Measurements from ENCODE around the gene SLC27A3.
A peak's percentile ranks its signal among the peaks of the same experiment; 100 is the strongest.

SLC27A3 gene

DNA sequence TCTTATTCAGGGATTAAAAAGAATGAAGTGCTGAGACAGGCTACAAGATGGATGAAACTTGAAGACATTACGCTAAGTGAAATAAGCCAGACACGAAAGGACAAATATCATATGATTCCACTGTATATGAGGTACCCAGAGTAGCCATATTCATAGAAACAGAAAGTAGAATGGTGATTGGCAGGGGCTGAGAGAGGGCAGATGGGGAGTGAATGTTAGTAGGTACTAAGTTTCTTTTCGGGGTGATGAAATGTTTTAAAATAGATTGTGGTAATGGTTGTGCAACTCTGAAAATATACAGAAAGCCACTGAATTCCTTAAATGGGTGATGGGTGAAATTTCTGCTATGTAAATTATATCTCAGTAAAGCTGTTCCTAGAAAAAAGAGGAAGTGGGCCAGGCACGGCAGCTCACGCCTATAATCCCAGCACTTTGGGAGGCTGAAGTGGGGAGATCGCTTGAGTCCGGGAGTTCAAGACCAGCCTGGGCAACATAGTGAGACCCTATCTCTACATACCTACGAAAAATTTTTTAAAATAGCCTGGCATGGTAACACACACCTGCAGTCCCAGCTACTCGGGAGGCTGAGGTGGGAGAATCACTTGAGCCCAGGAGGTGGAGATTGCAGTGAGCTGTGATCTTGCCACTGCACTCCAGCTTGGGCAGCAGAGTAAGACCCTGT is 15.9 kb downstream of the SLC27A3 start:
- peak; percentile 51 for DNase-seq (ENCODE audit: low read depth)
- H3K4me3 ChIP-seq (ENCODE audit: low read depth, low read length), result no peak overlapping the region
- in situ Hi-C loops (cut with HindIII; ENCODE audit: low sequenced_read_pairs), result no loop called here
- TF ChIP-seq, protein P1, sequence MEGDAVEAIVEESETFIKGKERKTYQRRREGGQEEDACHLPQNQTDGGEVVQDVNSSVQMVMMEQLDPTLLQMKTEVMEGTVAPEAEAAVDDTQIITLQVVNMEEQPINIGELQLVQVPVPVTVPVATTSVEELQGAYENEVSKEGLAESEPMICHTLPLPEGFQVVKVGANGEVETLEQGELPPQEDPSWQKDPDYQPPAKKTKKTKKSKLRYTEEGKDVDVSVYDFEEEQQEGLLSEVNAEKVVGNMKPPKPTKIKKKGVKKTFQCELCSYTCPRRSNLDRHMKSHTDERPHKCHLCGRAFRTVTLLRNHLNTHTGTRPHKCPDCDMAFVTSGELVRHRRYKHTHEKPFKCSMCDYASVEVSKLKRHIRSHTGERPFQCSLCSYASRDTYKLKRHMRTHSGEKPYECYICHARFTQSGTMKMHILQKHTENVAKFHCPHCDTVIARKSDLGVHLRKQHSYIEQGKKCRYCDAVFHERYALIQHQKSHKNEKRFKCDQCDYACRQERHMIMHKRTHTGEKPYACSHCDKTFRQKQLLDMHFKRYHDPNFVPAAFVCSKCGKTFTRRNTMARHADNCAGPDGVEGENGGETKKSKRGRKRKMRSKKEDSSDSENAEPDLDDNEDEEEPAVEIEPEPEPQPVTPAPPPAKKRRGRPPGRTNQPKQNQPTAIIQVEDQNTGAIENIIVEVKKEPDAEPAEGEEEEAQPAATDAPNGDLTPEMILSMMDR (IDR thresholded peaks at IDR 0.05; ENCODE audit: low read depth, low read length, missing control alignments), result no peak

DNA sequence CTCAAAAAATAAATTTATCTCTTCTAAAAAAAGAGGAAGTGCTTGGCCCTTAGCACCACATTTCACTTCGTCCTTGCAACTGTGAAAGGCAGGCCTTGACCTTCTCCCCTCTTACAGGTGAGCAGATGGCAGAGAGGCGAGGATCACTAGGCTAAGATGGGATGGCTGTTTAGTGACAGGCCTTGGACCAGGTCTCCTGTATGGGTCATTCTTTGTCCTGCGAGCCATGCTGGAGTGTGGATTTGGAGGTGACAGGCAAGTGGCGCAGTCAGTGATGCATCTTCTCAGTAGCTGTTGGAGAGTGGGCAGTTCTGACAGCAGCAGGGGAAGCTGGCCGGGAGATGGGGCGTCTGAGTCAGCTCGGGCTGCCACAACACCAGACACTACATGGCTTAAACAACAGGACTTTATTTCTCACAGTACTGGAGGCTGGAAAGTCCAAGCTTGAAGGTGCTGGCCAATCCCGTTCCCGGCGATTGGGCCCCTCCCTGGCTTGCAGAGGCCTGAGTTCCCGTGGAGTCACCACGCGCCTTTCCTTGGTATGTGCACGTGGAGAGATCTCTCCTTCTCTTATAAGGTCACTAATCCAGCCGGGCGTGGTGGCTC is 16.5 kb downstream of the SLC27A3 start:
- in situ Hi-C loops (cut with HindIII; ENCODE audit: low sequenced_read_pairs), result no loop called here
- H3K4me3 ChIP-seq (ENCODE audit: low read depth, low read length), result no peak overlapping the region
- DNase-seq (ENCODE audit: low read depth), result no peak
- TF ChIP-seq, protein P1 (IDR thresholded peaks at IDR 0.05; ENCODE audit: low read depth, low read length, missing control alignments), result no peak

DNA sequence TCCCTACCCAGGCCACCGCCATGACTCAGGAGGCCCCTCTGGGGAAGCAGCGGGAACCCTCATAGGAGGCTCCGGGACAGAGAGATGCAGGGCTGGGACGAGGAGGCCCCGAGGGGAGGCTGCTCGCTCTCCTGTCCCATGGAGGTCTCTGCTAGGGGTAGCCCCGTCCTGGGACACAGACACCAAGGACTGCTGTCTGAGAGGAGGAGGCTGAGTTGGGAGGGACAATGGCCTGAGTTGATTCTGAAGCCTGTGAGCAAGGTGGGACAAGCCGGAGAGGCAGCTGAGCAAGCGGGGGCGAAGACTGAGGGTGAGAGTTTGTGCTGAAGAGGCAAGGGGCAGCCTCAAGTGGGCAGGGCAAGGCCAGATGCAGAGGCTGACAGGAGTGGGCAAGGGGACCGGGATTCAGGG is 17.4 kb downstream of the SLC27A3 start:
- TF ChIP-seq, protein P1 (IDR thresholded peaks at IDR 0.05; ENCODE audit: low read depth, low read length, missing control alignments), result no peak

DNA sequence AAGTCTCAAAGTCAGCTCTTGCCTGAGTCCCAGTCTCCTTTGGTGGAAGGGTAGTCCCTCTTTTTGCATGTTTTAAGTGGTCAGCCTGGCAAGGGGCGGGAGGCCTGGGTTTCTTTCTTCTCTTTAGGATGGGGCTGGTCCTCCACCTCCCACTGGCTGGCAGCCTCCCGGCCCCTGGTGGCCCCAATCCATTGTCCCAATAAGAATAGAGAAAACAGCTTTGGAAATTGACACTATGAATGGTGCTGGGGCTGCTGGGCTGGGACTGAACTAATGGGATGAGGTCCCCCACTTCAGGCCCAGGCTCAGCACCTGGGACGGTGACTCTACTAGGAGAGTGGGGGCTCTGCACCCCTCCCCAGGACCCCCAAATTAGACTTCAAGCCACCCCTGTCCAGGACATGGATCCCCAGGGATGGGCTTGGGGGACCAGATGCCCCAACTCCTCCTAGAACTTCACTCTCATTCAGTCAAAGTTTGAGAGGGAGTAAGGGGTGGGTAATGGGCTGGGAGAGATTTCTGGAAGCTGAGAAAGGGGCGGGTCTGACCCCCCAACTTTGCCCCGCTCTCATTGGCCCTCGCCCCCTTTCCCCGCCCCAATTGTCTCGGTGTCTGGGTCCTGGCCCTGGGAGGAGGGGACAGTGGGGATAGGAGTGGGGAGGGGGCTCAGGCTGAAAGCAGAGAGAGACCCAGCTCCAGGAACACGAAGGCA is 18.2 kb downstream of the SLC27A3 start:
- TF ChIP-seq, protein P1 (IDR thresholded peaks at IDR 0.05; ENCODE audit: low read depth, low read length, missing control alignments), result no peak
- in situ Hi-C loops (cut with HindIII; ENCODE audit: low sequenced_read_pairs), result no loop called here
- DNase-seq (ENCODE audit: low read depth), result no peak
- no peak overlapping the region for H3K4me3 ChIP-seq (ENCODE audit: low read depth, low read length)

More for the DNA sequence above, 17.4 kb downstream of the SLC27A3 start:
- H3K4me3 ChIP-seq (ENCODE audit: low read depth, low read length), result no peak overlapping the region
- in situ Hi-C loops (cut with HindIII; ENCODE audit: low sequenced_read_pairs), result no loop called here
- no peak for DNase-seq (ENCODE audit: low read depth)

GRCh38 chr1:153793973-153794615 is 18.9 kb downstream of the SLC27A3 start:
- TF ChIP-seq, protein P1 (IDR thresholded peaks at IDR 0.05; ENCODE audit: low read depth, low read length, missing control alignments), result no peak
- no peak overlapping the region for H3K4me3 ChIP-seq (ENCODE audit: low read depth, low read length)
- in situ Hi-C loops (cut with HindIII; ENCODE audit: low sequenced_read_pairs), result no loop called here
- no peak for DNase-seq (ENCODE audit: low read depth)

GRCh38 chr1:153794624-153795329 is 19.6 kb downstream of the SLC27A3 start:
- in situ Hi-C loops (cut with HindIII; ENCODE audit: low sequenced_read_pairs), result no loop called here
- no peak overlapping the region for H3K4me3 ChIP-seq (ENCODE audit: low read depth, low read length)
- no peak for DNase-seq (ENCODE audit: low read depth)
- TF ChIP-seq, protein P1 (IDR thresholded peaks at IDR 0.05; ENCODE audit: low read depth, low read length, missing control alignments), result no peak
